K562 (cell line): ENCODE results near the gene PHACTR3. TPM values are rescaled to one million over a fixed set of nuclear protein-coding genes. Genes with fewer than 3 reads are reported as not detected.

Source experiments
- ATAC-seq: fragments of 200-7000 bp; cut with Tn5 transposase; 3 replicates; pipeline ENCODE4 v1.9.1; 2020; ENCODE audit warnings: moderate library complexity
- BruUV-seq: library from RNA; stranded (reverse); fragments of 400-500 nt; replicated peaks from 2 replicates; lab custom pipeline; 2021; lab: Mats Ljungman, UMichigan
- CTCF ChIA-PET: fragments of 300-600 bp; formaldehyde crosslinking; extraction: SDS; loops from one replicate; lab custom pipeline; 2021; ENCODE audit warnings: low intra/inter-chr PET ratio; lab: Yijun Ruan, JAX
- POLR2A ChIA-PET: fragments of 300-600, 350-650 bp; sonication (Branson Sonifier 250); formaldehyde crosslinking; extraction: SDS; loops from one replicate; lab custom pipeline; 2021; ENCODE audit warnings: antibody characterized with exemption, inconsistent platforms; lab: Yijun Ruan, JAX
- DNase-seq, 4 experiments: peaks; one replicate each; pipeline versions ENCODE4 v3.0.0 to v3.0.0-alpha.2; 2011 to 2018; ENCODE audit warnings: low spot score in 3 of 4, mixed read lengths in 3 of 4; ENCODE audit errors: extremely low read depth in 1 of 4
- FAIRE-seq: peaks from 2 replicates; lab custom pipeline; 2011; peaks lifted over from hg19 to GRCh38; lab: Jason Lieb, UNC
- H2AFZ ChIP-seq: 2 replicates; pipeline ENCODE4 v1.6.0; 2011; ENCODE audit warnings: low read depth, low read length, control low read depth, inconsistent platforms
- H3K27ac ChIP-seq: fragments of 200-600 bp; 3 replicates; pipeline ENCODE4 v1.8.0; 2011; ENCODE audit warnings: low read depth, mild to moderate bottlenecking, control low read depth, inconsistent platforms, low read length, moderate library complexity, mixed read lengths; ENCODE audit errors: extremely low read depth
- H3K27me3 ChIP-seq, 2 experiments: fragments of 300-600 bp in 1 of 2; 2 replicates in 1 of 2; 3 replicates in 1 of 2; pipeline versions ENCODE4 v1.6.0 to v1.8.0; 2011; ENCODE audit warnings: inconsistent platforms in 2 of 2, low read length in 2 of 2, mild to moderate bottlenecking in 1 of 2, mixed read lengths in 1 of 2, moderate library complexity in 1 of 2; ENCODE audit not compliant: control insufficient read depth in 2 of 2, insufficient read depth in 2 of 2
- H3K36me3 ChIP-seq: fragments of 300-600 bp; 3 replicates; pipeline ENCODE4 v1.8.0; 2011; ENCODE audit warnings: mild to moderate bottlenecking, low read length, inconsistent platforms; ENCODE audit not compliant: control insufficient read depth, insufficient read depth
- H3K4me1 ChIP-seq, 2 experiments: fragments of 200-600 bp in 1 of 2; replicated peaks in 1 of 2; 2 replicates in 1 of 2; 3 replicates in 1 of 2; pipeline versions ENCODE4 v1.5.1 to v1.8.0; 2011; ENCODE audit warnings: inconsistent platforms in 2 of 2, low read length in 2 of 2, mild to moderate bottlenecking in 1 of 2, mixed read lengths in 1 of 2, moderate library complexity in 1 of 2; ENCODE audit not compliant: control insufficient read depth in 2 of 2, insufficient read depth in 2 of 2
- H3K4me2 ChIP-seq: 2 replicates; pipeline ENCODE4 v1.6.1; 2011; ENCODE audit warnings: low read length, control low read depth, inconsistent platforms, mixed read lengths; ENCODE audit not compliant: insufficient read depth
- H3K4me3 ChIP-seq: fragments of 200-600 bp; sonication (generic), shearing (Covaris generic); 2 replicates; pipeline ENCODE4 v1.5.1; 2016; ENCODE audit warnings: control low read depth, inconsistent platforms
- H3K79me2 ChIP-seq: fragments of 200-600 bp; 3 replicates; pipeline ENCODE4 v1.8.0; 2011; ENCODE audit warnings: low read length, inconsistent platforms; ENCODE audit not compliant: control insufficient read depth, insufficient read depth
- H3K9ac ChIP-seq, 2 experiments: 2 replicates each; pipeline versions ENCODE4 v1.6.0 to v1.6.1; 2011; ENCODE audit warnings: low read depth in 2 of 2, low read length in 2 of 2, control low read depth in 1 of 2, inconsistent platforms in 1 of 2, mild to moderate bottlenecking in 1 of 2, mixed read lengths in 1 of 2; ENCODE audit not compliant: insufficient read depth in 1 of 2
- H3K9me1 ChIP-seq: one replicate; pipeline ENCODE4 v1.6.0; 2011; ENCODE audit warnings: inconsistent platforms, mild to moderate bottlenecking, low read length, moderate library complexity; ENCODE audit not compliant: control insufficient read depth, insufficient read depth
- H3K9me3 ChIP-seq: replicated peaks from 2 replicates; pipeline ENCODE4 v1.5.1; 2011; ENCODE audit warnings: low read depth, low read length, inconsistent platforms; ENCODE audit not compliant: control insufficient read depth, insufficient read depth
- H4K20me1 ChIP-seq: replicated peaks from 2 replicates; pipeline ENCODE4 v1.6.1; 2011; ENCODE audit warnings: low read length, inconsistent platforms, mixed read lengths; ENCODE audit not compliant: control insufficient read depth, insufficient read depth
- LARP7 ChIP-seq: fragments of 450-650 bp; IDR thresholded peaks from 2 replicates; pipeline ENCODE4 v1.6.1; 2016
- NFE2 ChIP-seq: IDR thresholded peaks from 2 replicates; pipeline ENCODE4 v1.6.1; 2014; ENCODE audit warnings: antibody characterized with exemption, low read depth
- RFX1 ChIP-seq: fragments of 450-650 bp; IDR thresholded peaks from 2 replicates; pipeline ENCODE4 v1.6.1; 2016; ENCODE audit warnings: mild to moderate bottlenecking, moderate library complexity
- TCFL5 ChIP-seq: fragments of 250-450 bp; sonication (Bioruptor Pico); conservative IDR thresholded peaks from 2 replicates; pipeline ENCODE4 v1.6.1; 2021; ENCODE audit warnings: mild to moderate bottlenecking, moderate library complexity, matching md5 sums
- TRIM28 ChIP-seq: fragments of 450-650 bp; IDR thresholded peaks from 2 replicates; pipeline ENCODE4 v1.6.1; 2017
- ZNF354B ChIP-seq: fragments of 250-450 bp; sonication (Bioruptor Pico); IDR thresholded peaks from 2 replicates; pipeline ENCODE4 v1.4.0; 2020
- ZNF507 ChIP-seq: conservative IDR thresholded peaks from 2 replicates; pipeline ENCODE4 v1.6.1; 2017; ENCODE audit warnings: missing genetic modification characterization, missing compliant biosample characterization
- WGBS: fragments of 100-300 bp; shearing (Covaris generic); methylation state at CpG from one replicate; pipeline ENCODE4 v1.1.6; 2016; ENCODE audit warnings: low coverage, mixed read lengths; ENCODE audit not compliant: insufficient coverage; ENCODE audit errors: missing lambda C conversion rate; 5-methylcytosine and 5-hydroxymethylcytosine counted together
- in situ Hi-C: fragments of 300-500 bp; cut with MboI; formaldehyde crosslinking; loops from 4 replicates; pipeline ENCODE4 v1.15.0; 2018; ENCODE audit warnings: inconsistent platforms, mixed read lengths
- intact Hi-C: fragments of 100-400 bp; cut with micrococcal nuclease; formaldehyde crosslinking; loops from 2 replicates; pipeline ENCODE4 v1.14.2; 2022
- polyA plus RNA-seq, 8 experiments: library from polyadenylated mRNA; depleted of rRNA in 4 of 8; stranded (reverse) in 5 of 8; unstranded in 3 of 8; fragments of >200 nt; fragmentation: Nextera tagmentation in 2 of 8; fragmentation: Illumina TruSeq in 1 of 8; extraction: Ambion mirVana in 2 of 8; extraction: Trizol in 1 of 8; gene quantifications; 2 replicates each; pipeline versions ENCODE4 v1.2.1 to v1.2.3, GENCODE V29; 2011 to 2014; ENCODE audit warnings: inconsistent platforms in 1 of 8, missing spikeins in 1 of 8
- total RNA-seq, 7 experiments: library from RNA; depleted of rRNA in 6 of 7; stranded (reverse); fragments of >200 nt in 6 of 7; fragmentation: Illumina TruSeq in 2 of 7; extraction: Trizol in 2 of 7; gene quantifications; 2 replicates each; pipeline versions ENCODE4 v1.2.1 to v1.2.3, GENCODE V29; 2011 to 2021; ENCODE audit warnings: low replicate concordance in 1 of 7
- TF ChIP-seq, protein P1 (sequence below): sonication (generic); formaldehyde crosslinking; IDR thresholded peaks from 2 replicates; pipeline ENCODE4 v1.8.1; 2022; ENCODE audit warnings: missing genetic modification reagents

PHACTR3 gene
- total and polyA plus RNA-seq, 9 of the 15 experiments (the other 6 are each of a cell fraction or from before 2014, with no cell fraction given): not detected

DNA sequence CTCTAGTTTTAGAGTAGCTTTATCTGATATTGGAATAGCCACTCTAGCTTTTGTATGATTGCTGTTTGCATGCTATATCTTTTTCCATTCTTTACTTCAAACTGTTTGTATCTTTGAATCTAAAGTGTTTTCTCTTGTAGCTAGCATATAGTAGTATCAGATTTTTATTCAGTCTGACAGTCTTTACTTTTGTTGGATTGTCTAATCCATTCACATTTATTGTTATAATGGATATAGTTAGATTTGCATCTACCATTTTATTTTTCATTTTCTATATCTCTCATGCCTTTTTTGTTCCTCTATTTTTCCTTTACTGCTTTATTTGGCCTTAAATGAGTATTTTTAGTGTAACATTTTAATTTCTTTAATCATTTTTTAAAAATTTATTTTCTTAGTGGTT, 52.1 kb downstream of the PHACTR3 start:
- in situ Hi-C loops: no loop called here
- Histone ChIP-seq H3K9me1 (no peaks in the 10 kb centered on the region), H3K79me2 (no peaks in the 10 kb centered on the region), H3K27ac (no peak overlapping the region), H3K27me3 (peaks cover 0 to 4% of the 10 kb centered on the region in 2 experiments; a peak in 1 of 5 replicates), H3K4me1 (no peaks in the 10 kb centered on the region), H3K4me2 (no peak overlapping the region), H4K20me1 (no peaks in the 10 kb centered on the region), H3K4me3 (no peak overlapping the region), H3K36me3 (no peaks in the 10 kb centered on the region), H2AFZ (no peak overlapping the region), H3K9ac (no peak overlapping the region), H3K9me3 (no peaks in the 10 kb centered on the region)
- POLR2A ChIA-PET: interaction anchor here (0.7 kb wide), 1 partner anchor 28 kb away, joined by 3 read pairs; no protein-coding TSS in a partner anchor
- BruUV-seq: no TSS peak
- TF ChIP-seq ZNF354B (CRISPR knock-in tag) (peak; percentile 74; the same call in 1 of the 2 replicates), LARP7 (no peak), ZNF507 (tag) (peak; percentile 96)
- DNase-seq (no peak), FAIRE-seq (no peak), ATAC-seq (no peak)
- CTCF ChIA-PET: no interaction called here
- intact Hi-C loops: no loop called here

DNA sequence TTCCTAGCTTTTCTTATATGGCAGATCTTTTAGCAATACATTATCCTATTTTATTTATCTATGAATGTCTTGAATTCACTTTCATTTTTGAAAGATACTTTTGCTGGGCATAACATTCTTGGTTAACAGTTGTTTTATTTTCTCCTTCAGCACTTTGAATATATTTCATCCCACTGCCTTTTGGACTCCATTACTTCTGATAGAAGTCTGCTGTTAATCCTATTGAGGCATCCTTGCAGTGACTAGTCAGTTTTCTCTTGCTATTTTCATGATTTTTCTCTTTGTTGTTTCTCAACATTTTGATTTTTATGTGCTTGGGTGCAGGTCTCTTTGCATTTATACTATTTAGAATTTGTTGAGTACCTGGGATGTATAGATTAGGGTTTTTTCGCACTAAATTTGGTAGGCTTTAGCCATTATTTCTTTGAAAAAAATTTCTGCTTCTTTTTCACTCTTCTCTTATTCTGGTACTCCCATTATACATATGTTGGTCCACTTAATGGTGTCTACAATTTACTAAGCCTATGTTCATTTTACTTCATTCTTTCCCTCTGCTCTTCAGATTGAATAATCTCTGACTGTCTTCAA, 53.2 kb downstream of the PHACTR3 start:
- Histone ChIP-seq H3K4me1 (no peaks in the 10 kb centered on the region), H3K4me2 (no peak overlapping the region), H3K4me3 (no peak overlapping the region), H3K27me3 (peaks cover 0 to 8% of the 10 kb centered on the region in 2 experiments; a peak in 1 of 5 replicates), H3K9me1 (no peaks in the 10 kb centered on the region), H3K9me3 (no peaks in the 10 kb centered on the region), H2AFZ (no peak overlapping the region), H3K79me2 (no peaks in the 10 kb centered on the region), H3K36me3 (no peaks in the 10 kb centered on the region), H4K20me1 (no peaks in the 10 kb centered on the region), H3K9ac (no peak overlapping the region), H3K27ac (no peak overlapping the region)
- WGBS: 5% methylated on average over 1 of the region's 1 CpG
- no TSS peak for BruUV-seq
- ATAC-seq (no peak), DNase-seq (no peak), FAIRE-seq (no peak)
- in situ Hi-C loops (no loop called here), intact Hi-C loops (no loop called here)
- TF ChIP-seq NFE2 (peak; percentile 24; the same call in 1 of the 2 replicates), RFX1 (no peak), TRIM28 (peak; percentile 40; the same call in 1 of the 2 replicates), TCFL5 (CRISPR knock-in tag) (no peak)
- TF ChIP-seq, protein P1, sequence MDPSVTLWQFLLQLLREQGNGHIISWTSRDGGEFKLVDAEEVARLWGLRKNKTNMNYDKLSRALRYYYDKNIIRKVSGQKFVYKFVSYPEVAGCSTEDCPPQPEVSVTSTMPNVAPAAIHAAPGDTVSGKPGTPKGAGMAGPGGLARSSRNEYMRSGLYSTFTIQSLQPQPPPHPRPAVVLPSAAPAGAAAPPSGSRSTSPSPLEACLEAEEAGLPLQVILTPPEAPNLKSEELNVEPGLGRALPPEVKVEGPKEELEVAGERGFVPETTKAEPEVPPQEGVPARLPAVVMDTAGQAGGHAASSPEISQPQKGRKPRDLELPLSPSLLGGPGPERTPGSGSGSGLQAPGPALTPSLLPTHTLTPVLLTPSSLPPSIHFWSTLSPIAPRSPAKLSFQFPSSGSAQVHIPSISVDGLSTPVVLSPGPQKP: no peak
- CTCF ChIA-PET: no interaction called here
- POLR2A ChIA-PET: no interaction called here
